ENCODE measurements around the gene LRRC8D.

DNA sequence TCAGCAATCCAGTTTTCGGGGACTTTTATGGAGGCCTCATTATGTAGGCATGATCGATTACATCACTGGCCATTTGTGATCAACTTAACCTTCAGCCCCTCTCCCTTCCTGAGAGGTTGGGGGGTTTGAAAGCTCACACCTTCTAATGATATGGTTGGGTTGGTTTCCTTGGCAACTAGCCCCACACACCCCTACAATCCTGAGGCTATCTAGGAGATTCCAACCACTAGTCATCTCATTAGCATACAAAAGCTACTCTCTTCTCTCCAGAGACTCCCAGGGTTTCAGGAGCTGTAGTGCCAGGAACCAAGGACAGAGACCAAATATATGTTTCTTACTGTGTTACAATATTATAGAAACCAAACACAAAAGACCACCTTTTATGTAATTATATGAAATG, 138.9 kb downstream of the LRRC8D start:
- TF ChIP-seq, protein P1, sequence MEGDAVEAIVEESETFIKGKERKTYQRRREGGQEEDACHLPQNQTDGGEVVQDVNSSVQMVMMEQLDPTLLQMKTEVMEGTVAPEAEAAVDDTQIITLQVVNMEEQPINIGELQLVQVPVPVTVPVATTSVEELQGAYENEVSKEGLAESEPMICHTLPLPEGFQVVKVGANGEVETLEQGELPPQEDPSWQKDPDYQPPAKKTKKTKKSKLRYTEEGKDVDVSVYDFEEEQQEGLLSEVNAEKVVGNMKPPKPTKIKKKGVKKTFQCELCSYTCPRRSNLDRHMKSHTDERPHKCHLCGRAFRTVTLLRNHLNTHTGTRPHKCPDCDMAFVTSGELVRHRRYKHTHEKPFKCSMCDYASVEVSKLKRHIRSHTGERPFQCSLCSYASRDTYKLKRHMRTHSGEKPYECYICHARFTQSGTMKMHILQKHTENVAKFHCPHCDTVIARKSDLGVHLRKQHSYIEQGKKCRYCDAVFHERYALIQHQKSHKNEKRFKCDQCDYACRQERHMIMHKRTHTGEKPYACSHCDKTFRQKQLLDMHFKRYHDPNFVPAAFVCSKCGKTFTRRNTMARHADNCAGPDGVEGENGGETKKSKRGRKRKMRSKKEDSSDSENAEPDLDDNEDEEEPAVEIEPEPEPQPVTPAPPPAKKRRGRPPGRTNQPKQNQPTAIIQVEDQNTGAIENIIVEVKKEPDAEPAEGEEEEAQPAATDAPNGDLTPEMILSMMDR (IDR thresholded peaks at IDR 0.05) = no peak
- TF ChIP-seq POLR2AphosphoS5 (IDR thresholded peaks at IDR 0.05; ENCODE audit: insufficient read depth in 1 of 2, low read depth in 1 of 2) = no peak
